NCI-H524 (cell line): ENCODE measurements around the gene LYSMD2.
A peak's percentile ranks its signal among the peaks of the same experiment; 100 is the strongest.

Source experiments
- DNase-seq, 2 experiments: peaks; one replicate each; lab custom pipeline; 2025; lab: John Stamatoyannopoulos, UW

The LYSMD2 gene

GRCh38 chr15:51718746-51719145, 18.7 kb downstream of the LYSMD2 start:
- no peak for DNase-seq

- DNase-seq, result peak; percentile 96 to 99
These were observed 19.2 kb downstream of the LYSMD2 start for GRCh38 chr15:51718219-51718618.

GRCh38 chr15:51714911-51715310, 22.5 kb downstream of the LYSMD2 start:
- DNase-seq, result no peak

GRCh38 chr15:51714162-51714561, 23.3 kb downstream of the LYSMD2 start:
- DNase-seq, result peak; percentile 48 to 75

- DNase-seq, result no peak
These were observed 28.4 kb downstream of the LYSMD2 start for GRCh38 chr15:51709031-51709430.

- DNase-seq, result no peak
These were observed 29.4 kb downstream of the LYSMD2 start for GRCh38 chr15:51708013-51708412.

- no peak for DNase-seq
These were observed 30.4 kb downstream of the LYSMD2 start for GRCh38 chr15:51706926-51707608.

- DNase-seq, result no peak
These were observed 31.2 kb downstream of the LYSMD2 start for GRCh38 chr15:51706291-51706690.

GRCh38 chr15:51702710-51703109, 34.7 kb downstream of the LYSMD2 start:
- DNase-seq, result no peak

GRCh38 chr15:51699373-51699772, 38.1 kb downstream of the LYSMD2 start:
- no peak for DNase-seq

- no peak for DNase-seq
These were observed 40.3 kb downstream of the LYSMD2 start for GRCh38 chr15:51697163-51697562.

GRCh38 chr15:51696566-51696965, 40.9 kb downstream of the LYSMD2 start:
- DNase-seq, result peak in 1 of 2 experiments; percentile 23

GRCh38 chr15:51692154-51692553, 45.3 kb downstream of the LYSMD2 start:
- no peak for DNase-seq

GRCh38 chr15:51688863-51689262, 48.6 kb downstream of the LYSMD2 start:
- no peak for DNase-seq

GRCh38 chr15:51687565-51687964, 49.9 kb downstream of the LYSMD2 start:
- DNase-seq, result no peak

- peak; percentile 90 to 95 for DNase-seq
These were observed 56.0 kb downstream of the LYSMD2 start, which contains the start of gene SCG3 for GRCh38 chr15:51681303-51681963. Gene SCG3 (plus strand): TSS chr15:51681503. CDS start chr15:51681756, 253 bp downstream.

GRCh38 chr15:51680321-51680720, 57.1 kb downstream of the LYSMD2 start:
- DNase-seq, result no peak

GRCh38 chr15:51678096-51678495, 59.4 kb downstream of the LYSMD2 start:
- no peak for DNase-seq

GRCh38 chr15:51677452-51677851, 60.0 kb downstream of the LYSMD2 start:
- no peak for DNase-seq

GRCh38 chr15:51677021-51677420, 60.4 kb downstream of the LYSMD2 start:
- DNase-seq, result no peak

- no peak for DNase-seq
These were observed 62.2 kb downstream of the LYSMD2 start for GRCh38 chr15:51675234-51675633.
